Upper lobe of left lung (tissue), 6 donors: ENCODE measurements around the gene APOM. TPM values are rescaled to one million over a fixed set of nuclear protein-coding genes. Genes with fewer than 3 reads are reported as not detected.

Source experiments
- ATAC-seq, 2 donors: fragments of 200-7000 bp; cut with Tn5 transposase; one replicate each; pipeline ENCODE4 v1.9.1; 2022; ENCODE audit warnings: mild to moderate bottlenecking in 2 of 2, moderate library complexity in 2 of 2; ENCODE audit not compliant: low FRiP score in 2 of 2
- DNase-seq, 2 donors: peaks; one replicate each; pipeline ENCODE4 v3.0.0-alpha.2; 2019 to 2020
- H3K27ac ChIP-seq, 4 donors: fragments of 200-600 bp; sonication (generic); one replicate each; pipeline ENCODE4 v1.5.1; 2016 to 2019
- H3K27me3 ChIP-seq, 4 donors: fragments of 200-600 bp; sonication (generic); one replicate each; pipeline ENCODE4 v1.5.1; 2017 to 2019
- H3K36me3 ChIP-seq, 4 donors: fragments of 200-600 bp; sonication (generic); one replicate each; pipeline ENCODE4 v1.5.1; 2016 to 2019
- H3K4me1 ChIP-seq, 4 donors: fragments of 200-600 bp; sonication (generic); one replicate each; pipeline ENCODE4 v1.5.1; 2018 to 2019
- H3K4me3 ChIP-seq, 4 donors: fragments of 200-600 bp; sonication (generic); one replicate each; pipeline ENCODE4 v1.5.1; 2017 to 2019; ENCODE audit warnings: mild to moderate bottlenecking in 2 of 4, moderate library complexity in 1 of 4
- H3K9me3 ChIP-seq, 4 donors: fragments of 200-600 bp; sonication (generic); one replicate each; pipeline ENCODE4 v1.5.1; 2018 to 2019
- EP300 ChIP-seq, 4 donors: sonication (generic); formaldehyde crosslinking; IDR thresholded peaks; one replicate each; pipeline ENCODE4 v1.5.1; 2017; ENCODE audit warnings: antibody characterized with exemption in 4 of 4, control low read depth in 2 of 4
- POLR2A ChIP-seq, 4 donors: fragments of 450-650 bp; IDR thresholded peaks; one replicate each; pipeline ENCODE4 v1.5.1; 2016 to 2017; ENCODE audit warnings: antibody characterized with exemption in 4 of 4, mild to moderate bottlenecking in 2 of 4
- POLR2AphosphoS5 ChIP-seq, 2 donors: sonication (generic); formaldehyde crosslinking; IDR thresholded peaks; one replicate each; pipeline ENCODE4 v1.5.1; 2017; ENCODE audit warnings: antibody characterized with exemption in 2 of 2
- WGBS, 2 donors: methylation state at CpG; one replicate each; pipeline ENCODE4 v1.1.5; 2017 to 2018; 5-methylcytosine and 5-hydroxymethylcytosine counted together
- total RNA-seq, 6 donors: library from RNA; depleted of rRNA in 4 of 6; stranded (reverse); fragments of >200 nt in 4 of 6; gene quantifications; one replicate each; pipeline versions ENCODE4 v1.1.0 to v1.2.1, GENCODE V29; 2016 to 2021
- TF ChIP-seq, protein P1 (sequence below), 6 experiments: fragments of 450-650 bp in 4 of 6; fragments of 200-600 bp in 2 of 6; sonication (generic) in 2 of 6; IDR thresholded peaks; one replicate each; pipeline ENCODE4 v1.5.1; 2016 to 2019; ENCODE audit warnings: antibody characterized with exemption in 6 of 6
- donor health status: DM: no; HTN: no; CAD: no; lungs with moderate emphysema.
- donor health status: DM: no; HTN: yes; CAD: no; lungs with severe emphysema.

APOM gene
- total RNA-seq, 6 donors from 2014 or later = 0.89 to 4.3 (median 2.1) TPM

DNA sequence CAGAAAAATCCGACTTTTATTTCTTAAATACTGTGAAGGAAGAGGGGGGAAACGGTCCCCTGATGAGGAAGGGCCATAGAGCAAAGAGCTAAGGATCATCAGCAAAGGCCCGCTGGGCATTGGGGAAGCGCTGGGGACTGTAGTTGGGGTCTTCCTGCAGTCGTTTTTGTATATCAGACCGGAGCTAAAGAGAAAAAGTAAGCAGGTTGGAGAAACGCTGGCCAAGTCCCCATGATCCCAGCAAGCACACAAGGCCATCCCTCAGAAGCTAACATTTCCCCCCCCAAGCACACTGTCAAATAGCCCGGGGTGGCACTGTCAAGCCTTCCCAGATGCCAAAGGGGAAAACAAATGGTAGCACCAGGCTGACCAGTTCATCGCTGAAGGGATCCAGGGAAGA is 16.7 kb upstream of the APOM start:
- H3K27ac ChIP-seq = no peak overlapping the region
- ATAC-seq = no peak
- no peak overlapping the region for H3K4me3 ChIP-seq
- H3K4me1 ChIP-seq = no peaks in the 10 kb centered on the region
- TF ChIP-seq, protein P1, sequence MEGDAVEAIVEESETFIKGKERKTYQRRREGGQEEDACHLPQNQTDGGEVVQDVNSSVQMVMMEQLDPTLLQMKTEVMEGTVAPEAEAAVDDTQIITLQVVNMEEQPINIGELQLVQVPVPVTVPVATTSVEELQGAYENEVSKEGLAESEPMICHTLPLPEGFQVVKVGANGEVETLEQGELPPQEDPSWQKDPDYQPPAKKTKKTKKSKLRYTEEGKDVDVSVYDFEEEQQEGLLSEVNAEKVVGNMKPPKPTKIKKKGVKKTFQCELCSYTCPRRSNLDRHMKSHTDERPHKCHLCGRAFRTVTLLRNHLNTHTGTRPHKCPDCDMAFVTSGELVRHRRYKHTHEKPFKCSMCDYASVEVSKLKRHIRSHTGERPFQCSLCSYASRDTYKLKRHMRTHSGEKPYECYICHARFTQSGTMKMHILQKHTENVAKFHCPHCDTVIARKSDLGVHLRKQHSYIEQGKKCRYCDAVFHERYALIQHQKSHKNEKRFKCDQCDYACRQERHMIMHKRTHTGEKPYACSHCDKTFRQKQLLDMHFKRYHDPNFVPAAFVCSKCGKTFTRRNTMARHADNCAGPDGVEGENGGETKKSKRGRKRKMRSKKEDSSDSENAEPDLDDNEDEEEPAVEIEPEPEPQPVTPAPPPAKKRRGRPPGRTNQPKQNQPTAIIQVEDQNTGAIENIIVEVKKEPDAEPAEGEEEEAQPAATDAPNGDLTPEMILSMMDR (IDR thresholded peaks at IDR 0.05) = no peak
- TF ChIP-seq POLR2A (IDR thresholded peaks at IDR 0.05) (no peak), POLR2AphosphoS5 (IDR thresholded peaks at IDR 0.05) (no peak), EP300 (IDR thresholded peaks at IDR 0.05) (no peak)
- no peaks in the 10 kb centered on the region for H3K27me3 ChIP-seq
- DNase-seq = no peak
- H3K9me3 ChIP-seq = no peaks in the 10 kb centered on the region
- H3K36me3 ChIP-seq = peaks cover 69 to 100% (median 92%) of the 10 kb centered on the region in 4 donors
- WGBS, 2 donors = 85 to 91% methylated on average over 9 of the region's 9 CpGs

DNA sequence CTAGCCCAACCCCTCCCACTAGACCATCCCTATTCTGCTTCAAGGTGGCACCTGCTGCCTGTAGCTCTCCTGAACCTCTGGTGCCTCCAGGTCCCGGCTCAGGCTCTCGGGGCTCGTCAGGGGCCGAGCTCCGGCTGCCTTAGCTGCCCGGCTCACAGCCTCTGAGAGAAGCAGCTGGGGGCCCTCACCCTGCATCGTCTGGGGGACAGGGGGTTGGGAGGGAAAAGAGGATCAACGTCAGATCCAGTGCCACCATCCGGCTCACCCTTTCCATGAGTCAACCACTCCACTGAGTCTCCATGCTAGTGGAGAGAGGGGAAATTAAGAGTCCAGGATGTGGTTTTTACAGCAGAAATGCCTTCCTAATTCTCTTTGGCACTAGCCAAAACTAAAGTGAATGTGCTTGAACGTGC is 16.2 kb upstream of the APOM start:
- 74 to 76% methylated on average over 9 to 10 of the region's 10 CpGs for WGBS, 2 donors
- no peaks in the 10 kb centered on the region for H3K9me3 ChIP-seq
- H3K4me3 ChIP-seq = no peak overlapping the region

DNA sequence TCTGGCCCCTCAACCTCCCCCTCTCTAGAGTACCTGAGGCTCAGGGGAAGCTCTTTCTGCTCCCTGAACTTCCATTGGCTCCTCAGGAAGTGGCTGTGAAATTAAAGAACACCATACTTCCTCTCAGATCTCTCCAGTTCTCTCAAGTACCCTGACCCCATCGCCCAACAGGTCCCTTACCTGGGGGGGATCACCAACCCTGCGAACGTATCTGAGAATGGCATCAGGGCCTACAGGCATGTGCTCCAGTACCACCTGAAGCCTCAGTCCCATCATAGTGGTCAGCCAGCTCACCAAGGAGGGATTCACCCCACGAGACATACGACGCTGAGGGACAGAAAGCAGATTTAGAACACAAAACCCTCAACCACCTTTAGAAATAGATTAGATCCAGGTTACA is 15.1 kb upstream of the APOM start:
- Histone ChIP-seq H3K27me3 (no peaks in the 10 kb centered on the region), H3K4me1 (no peaks in the 10 kb centered on the region), H3K9me3 (no peaks in the 10 kb centered on the region), H3K27ac (no peak overlapping the region), H3K4me3 (no peak overlapping the region), H3K36me3 (peaks cover 74 to 100% (median 92%) of the 10 kb centered on the region in 4 donors)
- no peak for DNase-seq
- 97 to 98% methylated on average over 6 of the region's 6 CpGs for WGBS, 2 donors
- TF ChIP-seq, protein P1 (IDR thresholded peaks at IDR 0.05) = no peak
- TF ChIP-seq EP300 (IDR thresholded peaks at IDR 0.05) = no peak
- TF ChIP-seq POLR2A (IDR thresholded peaks at IDR 0.05) = no peak
- no peak for TF ChIP-seq POLR2AphosphoS5 (IDR thresholded peaks at IDR 0.05)
- no peak for ATAC-seq

More for the DNA sequence above, 16.2 kb upstream of the APOM start:
- Histone ChIP-seq H3K4me1 (no peaks in the 10 kb centered on the region), H3K27ac (no peak overlapping the region), H3K27me3 (no peaks in the 10 kb centered on the region), H3K36me3 (peaks cover 69 to 100% (median 92%) of the 10 kb centered on the region in 4 donors)
- ATAC-seq (no peak), DNase-seq (no peak)
- TF ChIP-seq, protein P1 (IDR thresholded peaks at IDR 0.05) = no peak
- TF ChIP-seq EP300 (IDR thresholded peaks at IDR 0.05) (no peak), POLR2A (IDR thresholded peaks at IDR 0.05) (no peak), POLR2AphosphoS5 (IDR thresholded peaks at IDR 0.05) (no peak)

DNA sequence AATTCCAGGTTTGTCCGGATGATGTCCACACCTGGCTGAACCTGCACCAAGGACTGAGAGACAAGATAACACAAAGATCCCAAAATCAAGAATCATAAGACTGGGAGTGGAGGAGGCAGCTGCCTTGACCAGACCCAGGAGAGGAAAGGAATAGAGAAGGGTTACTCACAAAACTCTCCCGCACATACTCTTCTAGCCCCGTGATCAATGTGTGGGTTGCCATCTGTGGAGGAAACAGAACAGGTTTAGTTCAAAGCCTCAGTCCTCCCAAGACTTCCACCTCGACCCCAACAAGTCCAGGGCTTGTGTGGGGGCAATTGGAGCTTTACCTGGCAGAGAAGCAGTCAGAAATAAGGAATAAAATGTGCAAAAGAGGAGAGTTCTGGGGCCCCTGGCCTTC is 14.3 kb upstream of the APOM start:
- ATAC-seq = no peak
- Histone ChIP-seq H3K27ac (no peak overlapping the region), H3K4me3 (no peak overlapping the region), H3K9me3 (no peaks in the 10 kb centered on the region), H3K27me3 (no peaks in the 10 kb centered on the region), H3K4me1 (no peaks in the 10 kb centered on the region), H3K36me3 (peaks cover 70 to 100% (median 92%) of the 10 kb centered on the region in 4 donors)
- no peak for TF ChIP-seq POLR2AphosphoS5 (IDR thresholded peaks at IDR 0.05)
- TF ChIP-seq POLR2A (IDR thresholded peaks at IDR 0.05) = no peak
- TF ChIP-seq, protein P1 (IDR thresholded peaks at IDR 0.05) = no peak
- no peak for TF ChIP-seq EP300 (IDR thresholded peaks at IDR 0.05)
- no peak for DNase-seq
- 91 to 93% methylated on average over 4 of the region's 4 CpGs for WGBS, 2 donors
